Measurements from ENCODE around the gene HDAC9.
"Not testable (repeated sequence)": the region's sequence is repeated elsewhere in the genome, so short reads cannot be mapped to it uniquely, and the experiment has no call there.

The HDAC9 gene

DNA sequence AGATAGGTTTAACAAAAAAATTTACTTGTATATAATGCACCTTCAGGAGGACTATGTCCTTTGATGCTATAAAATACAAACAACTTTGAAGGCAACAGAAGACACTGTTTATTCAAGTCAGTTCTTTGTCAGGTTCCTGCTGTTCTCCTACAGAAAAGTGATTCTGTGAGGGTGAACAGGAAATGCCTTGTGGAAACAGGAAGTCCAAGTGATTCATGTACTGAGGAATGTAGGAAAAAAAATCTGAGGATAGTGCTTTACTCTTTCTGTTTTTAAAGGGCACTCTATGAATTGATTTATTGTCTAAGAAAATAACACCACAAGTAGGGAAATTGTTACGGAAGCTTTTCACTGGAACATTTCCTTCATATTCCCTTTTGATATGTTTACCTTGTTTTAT lies 171.9 kb downstream of the HDAC9 start:
- DNase-seq = no peak

DNA sequence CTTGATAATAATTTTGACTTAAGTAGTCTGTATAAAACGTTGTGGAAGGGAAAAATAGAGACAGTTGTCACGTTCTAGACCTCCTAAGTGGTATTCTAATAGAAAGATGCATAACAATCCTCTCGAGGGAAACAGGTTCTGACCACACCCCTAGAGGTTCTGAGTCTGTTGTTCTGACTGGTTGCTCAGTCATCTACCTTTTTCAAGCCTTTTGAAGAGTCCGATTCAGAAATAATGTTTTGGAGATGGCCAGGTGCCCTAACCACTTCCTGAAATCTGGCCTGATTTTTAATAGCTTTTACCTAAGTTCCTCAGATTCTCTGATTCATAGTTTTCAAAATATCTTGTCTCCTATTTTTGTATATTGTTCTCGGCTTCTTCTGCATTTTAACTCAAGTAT lies 175.6 kb downstream of the HDAC9 start:
- DNase-seq = no peak

DNA sequence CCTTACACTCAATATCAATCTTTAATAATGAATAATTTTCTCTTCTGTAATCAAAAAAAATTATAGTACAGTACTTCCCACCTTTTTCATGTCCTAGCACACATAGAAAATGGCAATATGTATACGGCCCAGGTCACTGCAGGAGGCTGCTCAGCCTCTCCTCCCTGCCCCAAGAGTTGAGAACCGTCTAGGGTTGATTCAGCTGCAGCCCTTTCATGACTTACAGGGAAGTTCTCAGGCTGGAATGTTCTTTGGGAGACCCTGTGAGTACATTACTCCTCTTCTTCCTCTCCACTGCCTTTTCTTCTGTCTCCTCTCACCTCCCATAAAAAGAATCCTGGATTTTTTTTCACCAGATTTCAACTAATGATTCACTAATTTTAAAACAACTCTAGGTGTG lies 180.0 kb downstream of the HDAC9 start:
- DNase-seq = no peak

DNA sequence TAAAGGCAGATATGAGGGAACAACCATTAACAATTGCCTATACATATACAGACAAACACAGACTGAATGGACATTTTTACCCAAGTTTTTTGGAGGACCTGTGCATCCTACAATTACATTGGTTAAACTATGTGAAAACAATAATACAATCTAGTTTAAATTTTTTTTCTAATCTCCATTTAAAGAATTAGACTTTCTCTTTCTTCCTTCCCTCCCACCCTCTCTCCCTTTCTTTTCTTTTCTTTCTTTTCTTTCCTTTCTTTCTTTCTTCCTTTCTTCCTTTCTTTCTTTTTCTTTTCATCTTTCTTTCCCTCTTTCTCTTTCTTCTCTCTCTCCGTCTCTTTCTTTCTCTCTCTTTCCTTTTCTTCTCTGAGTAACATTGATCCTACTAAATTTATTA lies 183.7 kb downstream of the HDAC9 start:
- no peak for DNase-seq

DNA sequence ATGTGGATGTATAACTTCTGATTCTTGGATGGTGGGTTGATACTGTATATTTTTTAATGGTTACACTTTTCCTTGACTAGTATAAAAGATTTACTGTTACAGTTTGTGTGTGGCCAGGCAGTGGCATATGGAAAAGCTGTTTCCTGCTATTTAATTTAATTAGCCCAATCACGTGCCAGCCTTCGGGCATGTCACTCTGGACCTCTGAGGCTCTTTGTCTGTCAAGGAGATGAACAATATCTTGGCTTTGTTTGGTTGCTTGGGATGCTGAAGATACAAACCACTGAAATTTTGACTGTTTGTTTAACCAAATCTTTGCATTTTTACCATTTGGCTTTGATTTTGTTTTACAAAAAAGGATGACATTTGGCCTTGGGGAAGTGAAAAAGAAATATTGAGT lies 185.0 kb downstream of the HDAC9 start:
- no peak for DNase-seq

DNA sequence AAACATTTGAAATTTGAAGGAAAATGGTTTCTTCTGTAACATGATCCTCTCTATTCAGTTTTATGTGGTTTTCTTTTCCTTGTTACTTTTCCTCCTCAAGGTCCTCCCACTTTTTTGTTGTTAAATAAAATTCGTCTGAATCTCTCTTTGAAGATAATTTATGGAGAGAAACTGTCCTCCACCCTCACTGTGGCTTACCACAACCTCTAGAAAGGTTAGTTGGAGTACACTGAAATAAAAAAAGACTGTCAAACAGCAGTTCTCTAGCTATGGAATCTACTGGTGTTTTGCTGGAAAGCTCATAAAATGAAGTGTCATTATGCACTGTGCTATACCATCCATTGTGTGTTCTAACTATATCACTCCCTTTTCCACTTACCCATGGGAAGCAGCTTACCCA lies 189.4 kb downstream of the HDAC9 start:
- DNase-seq = peak; percentile 12

DNA sequence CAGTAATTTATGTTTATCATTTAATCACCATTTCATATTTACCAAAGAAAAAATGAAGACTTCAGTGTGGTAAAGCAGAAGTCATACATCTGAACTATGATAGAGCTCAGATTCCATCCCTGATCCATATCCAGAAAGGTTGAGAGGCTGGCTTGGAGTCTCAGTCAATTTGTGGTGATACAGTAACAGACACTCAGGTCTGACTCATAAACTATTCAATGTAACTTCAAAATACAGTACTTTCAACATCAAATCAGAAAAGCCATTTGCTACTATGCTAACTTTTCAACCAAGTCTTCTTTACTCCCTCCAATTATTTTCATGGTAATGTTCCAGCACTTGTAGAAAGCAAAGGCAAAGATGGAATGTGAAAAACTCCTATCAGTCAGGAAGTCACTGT lies 190.4 kb downstream of the HDAC9 start:
- DNase-seq = no peak

DNA sequence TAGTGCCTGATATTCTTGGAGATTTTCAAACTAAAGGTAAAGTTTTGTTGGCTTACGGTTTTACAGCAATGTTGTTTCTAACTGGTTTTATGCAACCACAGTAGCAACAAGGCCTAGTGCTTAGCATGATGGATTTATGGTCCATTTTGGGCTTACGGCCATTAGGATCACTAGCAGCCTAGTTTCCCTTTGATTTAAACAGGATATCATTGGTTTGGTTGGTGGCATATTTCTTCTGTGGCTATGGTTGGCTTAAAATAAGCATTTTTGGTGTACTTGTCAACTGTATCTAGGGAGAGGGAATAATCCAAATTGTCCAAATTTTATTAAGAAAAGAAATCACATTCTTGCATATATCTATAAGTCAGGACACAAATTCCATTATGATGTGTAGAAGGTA lies 194.0 kb downstream of the HDAC9 start:
- DNase-seq = no peak

DNA sequence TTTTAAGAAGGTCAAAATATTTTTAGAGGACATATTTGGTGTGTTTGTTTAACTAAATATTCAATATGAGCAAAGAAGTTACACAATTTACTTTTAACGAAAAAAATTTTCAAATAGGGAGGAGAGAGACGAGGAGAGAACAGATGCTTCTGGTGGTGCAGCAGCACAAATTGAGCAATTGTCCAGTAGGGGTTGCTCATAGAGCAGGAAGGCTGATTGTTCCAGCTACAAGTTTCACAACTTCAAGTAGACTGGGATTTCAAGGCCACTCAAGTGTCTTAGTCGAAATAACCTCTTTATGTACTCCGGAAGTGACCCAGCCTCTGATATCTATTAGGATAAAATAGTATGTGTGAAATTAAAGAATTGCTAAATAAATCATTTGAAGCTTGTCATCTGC lies 197.9 kb downstream of the HDAC9 start:
- DNase-seq = no peak

DNA sequence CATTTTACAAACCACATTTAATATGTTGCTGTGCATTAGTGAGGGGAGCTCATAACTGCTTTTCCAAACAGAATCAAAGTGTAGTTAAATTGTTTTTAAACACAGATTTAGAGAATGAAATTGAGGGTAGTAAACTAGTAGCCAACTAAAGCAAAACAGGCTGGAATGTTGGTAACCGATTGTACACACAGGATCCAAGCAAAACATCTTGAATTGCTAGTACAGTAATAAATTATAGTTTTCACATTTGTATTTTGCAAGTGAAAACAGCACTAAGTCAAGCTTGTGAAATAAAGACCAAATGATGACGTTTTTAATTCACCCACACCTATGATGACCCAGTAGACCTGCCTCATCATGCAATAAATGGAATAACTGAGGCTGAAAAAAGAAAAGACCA lies 198.3 kb downstream of the HDAC9 start:
- DNase-seq = no peak

DNA sequence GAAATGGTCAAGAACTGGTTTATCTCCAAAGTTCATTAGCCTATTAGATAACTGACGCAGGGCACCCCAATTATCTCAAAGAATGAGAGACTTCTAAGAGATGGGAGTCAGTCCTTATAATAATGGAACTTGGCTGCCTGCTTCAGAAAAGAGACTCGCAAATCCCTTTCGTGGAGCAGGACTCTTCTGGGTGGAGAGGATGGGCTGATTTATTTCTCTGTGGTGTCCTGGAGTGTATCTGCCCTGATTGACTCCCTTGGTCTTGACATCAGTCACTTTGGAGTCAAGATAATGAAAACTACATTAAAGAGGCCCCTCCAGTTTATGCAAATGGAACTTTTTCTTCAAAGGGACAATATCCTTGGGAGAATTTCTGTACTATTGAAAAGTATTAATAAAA lies 198.9 kb downstream of the HDAC9 start:
- no peak for DNase-seq

DNA sequence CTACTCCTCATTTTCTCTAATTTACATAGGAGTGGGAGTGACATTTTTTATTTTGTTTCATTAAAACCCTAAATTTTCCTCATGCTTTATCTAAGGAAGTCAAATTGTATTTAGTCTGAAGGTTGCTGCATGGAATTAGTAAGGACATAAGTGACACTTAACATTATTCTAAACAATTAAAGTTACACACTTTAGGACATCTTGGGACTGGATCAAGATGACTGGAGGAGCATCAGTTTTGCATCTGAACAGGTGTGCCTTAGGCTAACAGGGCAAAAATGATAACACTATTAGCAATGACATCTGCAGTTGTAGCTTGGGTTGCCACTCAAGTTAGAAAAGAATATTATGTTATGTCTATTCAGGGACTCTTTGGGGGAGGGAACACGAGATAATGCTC lies 199.4 kb downstream of the HDAC9 start:
- DNase-seq = no peak

DNA sequence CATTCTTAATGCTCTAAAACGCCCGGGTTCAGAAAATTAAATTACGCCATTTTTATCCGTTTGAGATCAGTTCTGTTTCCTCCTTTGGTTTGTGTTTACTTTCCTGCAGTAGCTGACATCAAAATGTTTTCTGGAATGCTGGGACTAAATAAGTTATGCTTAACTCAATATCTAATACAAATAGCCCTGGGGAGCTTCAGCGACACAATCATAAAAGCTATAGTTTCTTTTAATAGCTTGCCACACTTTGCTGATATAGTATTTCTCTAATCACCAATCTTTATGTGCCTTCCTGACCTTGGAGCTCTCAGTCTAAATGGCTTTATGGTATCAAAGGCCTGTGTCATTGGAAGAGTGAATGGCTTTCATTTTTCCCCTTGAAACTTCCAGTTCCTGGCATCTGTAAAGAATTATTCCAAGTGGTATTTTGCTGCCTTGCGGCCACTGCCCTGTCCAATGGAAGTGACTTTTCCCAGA lies 202.7 kb downstream of the HDAC9 start:
- DNase-seq = no peak

DNA sequence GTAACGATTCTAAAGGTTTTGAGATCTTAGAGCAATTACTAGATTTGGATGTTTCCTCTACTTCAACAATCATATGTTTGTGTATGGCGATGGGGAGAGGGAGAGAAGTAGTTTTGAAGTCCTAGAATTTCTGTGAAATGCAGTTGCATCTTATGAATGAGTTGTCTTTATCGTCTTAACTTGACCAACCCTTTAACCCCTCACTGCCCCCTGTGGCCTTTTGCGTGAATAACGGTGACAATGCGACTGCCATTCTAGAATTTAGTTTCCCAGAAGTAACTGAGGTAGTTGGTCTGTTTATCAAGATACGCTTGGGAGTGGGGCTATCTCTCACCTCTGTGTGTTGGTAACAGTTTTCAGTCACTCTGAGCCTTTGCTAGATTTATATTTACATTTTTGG lies 204.6 kb downstream of the HDAC9 start:
- DNase-seq = no peak

DNA sequence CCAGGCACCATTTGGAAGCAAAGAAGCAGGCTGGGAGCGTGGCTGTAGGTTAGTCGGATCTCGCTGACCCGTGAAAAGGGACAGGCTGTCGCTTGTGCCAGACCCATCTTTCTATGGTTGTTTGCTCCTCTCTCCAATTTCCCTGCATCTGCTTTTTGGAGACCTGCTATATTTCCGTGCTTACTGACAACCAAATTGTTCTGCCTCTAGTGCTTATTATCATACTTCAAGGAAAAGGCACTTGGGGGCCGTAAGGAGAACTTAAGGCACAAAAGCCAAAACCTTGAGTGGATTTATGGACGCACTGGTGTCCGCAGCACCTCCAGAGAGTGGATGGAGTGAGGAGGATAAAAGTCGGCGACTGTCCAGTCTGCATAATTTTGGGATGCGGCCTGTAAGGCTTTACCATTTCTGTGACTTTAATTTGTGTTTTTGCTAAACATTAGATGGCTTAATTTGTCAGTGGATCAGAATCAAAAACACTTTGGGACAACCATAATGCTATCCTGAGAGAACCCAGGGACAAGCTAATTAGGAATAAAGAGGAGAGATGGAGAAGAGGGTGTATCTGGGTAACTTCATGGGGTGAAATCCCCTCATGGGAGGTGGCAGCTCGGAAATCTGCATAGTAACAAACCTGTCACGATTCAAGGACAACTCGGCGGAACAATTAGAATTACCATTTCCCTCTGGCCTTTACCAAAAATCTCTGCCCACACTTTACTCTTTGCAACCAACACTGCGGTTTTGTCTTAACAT lies 206.7 kb downstream of the HDAC9 start:
- DNase-seq = no peak

DNA sequence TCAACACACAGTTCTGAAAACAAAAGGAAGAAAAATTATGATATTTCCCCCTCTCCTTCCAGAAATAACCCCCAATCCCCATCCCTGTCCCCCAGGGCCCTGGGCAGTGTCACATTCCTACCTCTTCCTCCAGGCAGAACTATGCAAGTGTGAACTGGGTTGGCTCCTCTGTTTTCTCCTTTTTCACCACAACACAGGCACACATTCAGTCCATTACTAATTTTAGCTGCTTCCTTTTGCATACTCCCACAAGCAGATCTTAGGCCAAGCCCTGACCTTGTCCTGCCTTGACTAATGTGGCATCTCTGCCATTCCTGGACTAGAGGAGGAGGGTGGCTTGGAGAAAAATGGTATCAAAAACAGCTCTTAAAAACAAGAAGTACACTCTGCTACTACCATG lies 208.1 kb downstream of the HDAC9 start:
- no peak for DNase-seq

DNA sequence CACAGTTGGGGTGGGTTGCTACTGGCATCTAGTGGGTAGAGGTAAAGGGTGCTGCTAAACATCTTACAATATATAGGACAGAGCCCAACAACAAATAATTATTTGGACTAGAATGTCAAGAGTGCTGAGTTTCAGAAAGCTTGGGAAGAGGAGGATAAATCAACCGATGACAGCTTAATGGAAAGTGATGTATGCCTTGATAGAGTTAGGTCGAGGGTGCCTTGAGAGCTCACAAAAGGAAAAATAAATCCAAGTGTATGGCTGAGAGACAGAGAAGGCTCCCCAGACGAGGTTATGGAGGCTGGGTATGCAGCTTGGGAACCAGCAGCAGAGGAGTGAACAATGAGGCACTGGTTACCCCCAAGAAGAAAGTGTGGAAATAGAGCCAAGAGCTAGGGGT lies 211.1 kb downstream of the HDAC9 start:
- no peak for DNase-seq

DNA sequence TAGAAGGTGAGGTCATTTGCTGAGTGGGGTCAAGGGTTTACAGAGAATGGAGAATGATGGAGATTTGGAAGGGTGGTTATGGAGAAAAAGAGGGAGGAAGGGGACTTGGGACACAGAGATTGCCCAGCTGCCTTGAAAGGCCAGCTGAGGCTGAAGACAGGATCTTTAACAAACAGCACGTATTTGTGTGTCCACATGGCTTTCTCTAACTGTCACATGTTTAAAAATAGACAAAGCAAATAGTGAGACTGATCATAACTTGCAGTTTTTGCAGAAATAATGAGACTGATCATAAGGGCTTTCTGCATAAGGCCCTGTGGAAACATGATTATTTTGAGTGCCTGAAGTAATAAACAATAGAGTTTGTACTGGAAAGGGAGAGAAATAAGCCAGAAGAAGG lies 212.7 kb downstream of the HDAC9 start:
- no peak for DNase-seq

DNA sequence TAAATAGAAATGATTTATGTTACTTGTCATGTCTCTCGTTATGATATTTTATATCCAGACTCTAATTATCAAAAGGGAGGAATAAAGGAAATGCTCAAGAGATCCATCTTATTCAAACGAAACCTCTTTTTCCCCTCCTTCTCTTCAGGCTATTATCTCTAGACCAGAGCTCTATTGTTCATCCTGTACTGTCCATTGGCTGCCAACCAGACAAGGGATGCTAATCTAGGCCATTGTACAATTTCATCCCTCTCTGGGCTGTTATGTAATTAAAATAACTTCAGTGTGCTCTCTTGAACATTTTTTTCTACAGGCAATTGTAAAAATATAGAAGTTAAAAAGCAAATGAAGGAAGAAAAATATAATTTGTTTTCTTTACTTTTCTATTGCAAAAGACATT lies 220.4 kb downstream of the HDAC9 start:
- no peak for DNase-seq

DNA sequence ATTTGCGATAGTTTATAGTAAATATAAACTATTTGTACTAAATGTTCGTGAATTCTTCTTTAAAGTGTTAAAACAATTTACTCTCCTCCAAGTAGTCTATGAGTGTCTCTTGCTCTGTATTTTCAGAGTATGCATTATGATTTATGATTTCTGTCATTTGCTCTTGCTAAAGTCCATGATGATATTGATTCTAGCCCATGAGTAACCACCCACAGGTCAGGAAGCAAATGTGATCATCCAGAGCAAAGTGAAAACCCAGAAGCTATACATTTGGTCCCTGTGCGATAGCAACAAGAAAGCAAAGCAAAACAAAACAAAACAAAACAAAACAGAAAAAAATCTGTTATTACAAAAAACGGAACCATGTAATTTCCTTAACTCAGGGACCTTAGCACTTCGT lies 225.9 kb downstream of the HDAC9 start:
- no peak for DNase-seq

DNA sequence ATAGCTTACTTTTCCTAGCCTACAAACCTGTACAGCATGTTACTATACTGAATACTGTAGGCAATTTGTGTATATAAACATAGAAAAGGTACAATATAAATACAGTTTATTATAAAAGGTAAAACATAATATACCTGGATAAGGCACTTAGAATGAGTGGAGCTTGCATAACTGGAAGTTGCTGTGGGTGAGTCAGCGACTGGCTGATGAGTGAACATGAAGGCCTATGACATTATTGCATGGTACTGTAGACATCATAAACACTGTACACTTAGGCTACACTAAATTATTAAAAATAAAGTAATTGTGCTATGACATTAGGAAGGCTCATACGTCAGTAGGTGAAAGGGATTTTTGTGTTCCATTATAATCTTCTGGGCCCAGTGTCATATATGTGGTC lies 228.8 kb downstream of the HDAC9 start:
- DNase-seq = no peak

DNA sequence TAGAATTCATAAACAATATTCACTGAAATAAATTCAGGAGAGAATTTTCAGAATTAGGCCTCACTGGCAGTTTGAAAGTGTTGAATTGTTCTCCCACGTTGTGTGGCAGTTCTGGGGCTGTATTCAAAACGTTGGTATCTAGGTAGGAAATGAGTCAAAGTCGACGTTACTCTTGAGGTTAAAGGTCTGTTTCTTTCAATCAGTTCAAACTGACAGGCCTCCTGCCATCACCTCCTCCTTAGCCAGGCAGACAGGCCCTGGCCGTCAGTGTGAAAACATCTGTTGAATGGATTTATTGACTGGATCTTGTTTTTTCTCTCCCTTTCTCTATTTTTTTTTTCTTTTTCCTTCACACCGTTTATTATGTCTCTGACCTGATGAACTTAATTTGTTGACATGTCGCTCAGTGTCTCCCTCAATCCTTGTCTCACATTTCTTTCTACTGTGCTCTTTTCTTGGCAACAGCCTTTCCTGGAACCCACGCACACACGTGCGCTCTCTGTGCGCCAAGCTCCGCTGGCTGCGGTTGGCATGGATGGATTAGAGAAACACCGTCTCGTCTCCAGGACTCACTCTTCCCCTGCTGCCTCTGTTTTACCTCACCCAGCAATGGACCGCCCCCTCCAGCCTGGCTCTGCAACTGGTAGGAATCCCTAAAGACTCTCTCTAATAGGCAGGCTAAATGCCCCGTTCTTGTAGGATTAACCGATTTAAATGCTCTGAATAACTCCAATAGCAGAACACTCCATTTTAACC lies 231.7 kb downstream of the HDAC9 start:
- DNase-seq = no peak

DNA sequence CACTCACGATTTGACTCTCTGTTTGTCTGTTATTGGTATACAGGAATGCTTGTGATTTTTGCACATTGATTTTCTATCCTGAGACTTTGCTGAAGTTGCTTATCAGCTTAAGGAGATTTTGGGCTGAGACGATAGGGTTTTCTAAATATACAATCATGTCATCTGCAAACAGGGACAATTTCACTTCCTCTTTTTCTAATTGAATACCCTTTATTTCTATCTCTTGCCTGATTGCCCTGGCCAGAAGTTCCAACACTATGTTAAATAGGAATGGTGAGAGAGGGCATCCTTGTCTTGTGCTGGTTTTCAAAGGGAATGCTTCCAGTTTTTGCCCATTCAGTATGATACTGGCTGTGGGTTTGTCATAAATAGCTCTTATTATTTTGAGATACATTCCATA lies 240.5 kb downstream of the HDAC9 start:
- not testable (repeated sequence) for DNase-seq

DNA sequence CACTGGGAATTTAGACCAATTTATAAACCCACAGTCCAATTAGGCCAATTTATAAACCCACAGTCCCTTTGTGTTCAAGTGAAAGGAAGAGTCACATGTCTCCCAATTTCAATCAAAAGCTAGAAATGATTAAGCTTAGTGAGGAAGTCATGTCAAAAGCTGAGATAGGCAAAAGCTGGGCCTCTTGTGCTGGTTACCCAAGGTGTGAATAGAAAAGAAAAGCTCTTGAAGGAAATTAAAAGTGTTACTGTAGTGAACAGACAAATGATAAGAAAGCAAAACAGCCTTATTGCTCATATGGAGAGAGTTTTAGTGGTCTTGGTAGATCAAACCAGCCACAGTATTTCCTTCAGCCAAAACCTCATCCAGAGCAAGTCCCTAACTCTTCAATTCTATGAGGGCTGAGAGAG lies 245.0 kb downstream of the HDAC9 start:
- DNase-seq = no peak
